H9 (cell line): ENCODE data around the gene TIAM1. TPM values are rescaled to one million over a fixed set of nuclear protein-coding genes. Genes with fewer than 3 reads are reported as not detected.

Experiments
- DNase-seq: peaks from one replicate; pipeline ENCODE4 v3.0.0-alpha.2; 2017
- H2AFZ ChIP-seq: one replicate; pipeline ENCODE4 v1.6.1; 2013; ENCODE audit warnings: mild to moderate bottlenecking, low read length, control low read depth, moderate library complexity
- H2AK5ac ChIP-seq: 2 replicates; pipeline ENCODE4 v1.6.1; 2013; ENCODE audit warnings: low read length, control low read depth, mixed read lengths; ENCODE audit not compliant: insufficient read length
- H2BK120ac ChIP-seq: one replicate; pipeline ENCODE4 v1.6.1; 2013; ENCODE audit warnings: low read depth, mild to moderate bottlenecking, low read length, control low read depth, inconsistent platforms; ENCODE audit not compliant: poor library complexity, severe bottlenecking
- H2BK12ac ChIP-seq: 2 replicates; pipeline ENCODE4 v1.6.1; 2013; ENCODE audit warnings: low read length, control low read depth, mixed read lengths, low read depth; ENCODE audit not compliant: insufficient read length
- H2BK15ac ChIP-seq: 2 replicates; pipeline ENCODE4 v1.6.1; 2013; ENCODE audit warnings: low read depth, low read length, control low read depth
- H2BK20ac ChIP-seq: one replicate; pipeline ENCODE4 v1.6.1; 2013; ENCODE audit warnings: low read depth, mild to moderate bottlenecking, low read length, control low read depth, inconsistent platforms; ENCODE audit not compliant: poor library complexity, severe bottlenecking
- H2BK5ac ChIP-seq: 2 replicates; pipeline ENCODE4 v1.6.1; 2013; ENCODE audit warnings: low read length, control low read depth, mixed read lengths; ENCODE audit not compliant: insufficient read length
- H3K14ac ChIP-seq: 2 replicates; pipeline ENCODE4 v1.6.1; 2013; ENCODE audit warnings: low read length, control low read depth; ENCODE audit not compliant: insufficient read depth
- H3K18ac ChIP-seq: 2 replicates; pipeline ENCODE4 v1.6.1; 2013; ENCODE audit warnings: low read depth, mild to moderate bottlenecking, mixed read lengths, low read length, control low read depth; ENCODE audit not compliant: insufficient read length
- H3K23ac ChIP-seq: 2 replicates; pipeline ENCODE4 v1.6.1; 2013; ENCODE audit warnings: low read length, control low read depth, mixed read lengths, low read depth; ENCODE audit not compliant: insufficient read length
- H3K23me2 ChIP-seq: 2 replicates; pipeline ENCODE4 v1.6.1; 2013; ENCODE audit warnings: low read depth, mild to moderate bottlenecking, mixed read lengths, low read length, control low read depth; ENCODE audit not compliant: insufficient read length, poor library complexity, severe bottlenecking
- H3K27ac ChIP-seq: 2 replicates; pipeline ENCODE4 v1.5.1; 2013; ENCODE audit warnings: low read length, control low read depth, mixed read lengths, low read depth; ENCODE audit not compliant: insufficient read length
- H3K27me3 ChIP-seq: 2 replicates; pipeline ENCODE4 v1.6.1; 2013; ENCODE audit warnings: low read length, control low read depth, inconsistent platforms; ENCODE audit not compliant: insufficient read depth
- H3K4ac ChIP-seq: 2 replicates; pipeline ENCODE4 v1.6.1; 2013; ENCODE audit warnings: low read depth, mild to moderate bottlenecking, control low read depth, inconsistent platforms, low read length, moderate library complexity
- H3K4me1 ChIP-seq: 2 replicates; pipeline ENCODE4 v1.6.1; 2013; ENCODE audit warnings: low read length, control low read depth, inconsistent platforms; ENCODE audit not compliant: insufficient read depth
- H3K4me2 ChIP-seq: 2 replicates; pipeline ENCODE4 v1.6.1; 2013; ENCODE audit warnings: low read length, control low read depth, mixed read lengths; ENCODE audit not compliant: insufficient read length, insufficient read depth
- H3K56ac ChIP-seq: 2 replicates; pipeline ENCODE4 v1.6.1; 2013; ENCODE audit warnings: low read depth, mild to moderate bottlenecking, mixed read lengths, low read length, control low read depth; ENCODE audit not compliant: insufficient read length
- H3K79me1 ChIP-seq: 2 replicates; pipeline ENCODE4 v1.6.1; 2013; ENCODE audit warnings: low read depth, mild to moderate bottlenecking, moderate library complexity, low read length, control low read depth, inconsistent platforms; ENCODE audit not compliant: insufficient read depth, poor library complexity, severe bottlenecking
- H3K79me2 ChIP-seq: 2 replicates; pipeline ENCODE4 v1.6.1; 2013; ENCODE audit warnings: low read length, control low read depth, inconsistent platforms; ENCODE audit not compliant: insufficient read depth
- H3K9ac ChIP-seq: 2 replicates; pipeline ENCODE4 v1.6.1; 2013; ENCODE audit warnings: low read length, control low read depth, mixed read lengths; ENCODE audit not compliant: insufficient read length; ENCODE audit errors: extremely low read depth
- H3K9me3 ChIP-seq: one replicate; pipeline ENCODE4 v1.6.1; 2013; ENCODE audit warnings: low read depth, low read length, inconsistent platforms; ENCODE audit not compliant: control insufficient read depth
- H3T11ph ChIP-seq: one replicate; pipeline ENCODE4 v1.6.1; 2013; ENCODE audit warnings: mild to moderate bottlenecking, low read length, control low read depth, inconsistent platforms
- H4K20me1 ChIP-seq: one replicate; pipeline ENCODE4 v1.6.1; 2013; ENCODE audit not compliant: control insufficient read depth, insufficient read length, insufficient read depth
- H4K5ac ChIP-seq: 2 replicates; pipeline ENCODE4 v1.6.1; 2013; ENCODE audit warnings: low read depth, mild to moderate bottlenecking, mixed read lengths, low read length, control low read depth; ENCODE audit not compliant: insufficient read length
- H4K8ac ChIP-seq: replicated peaks from 2 replicates; pipeline ENCODE4 v1.6.1; 2013; ENCODE audit warnings: low read length, control low read depth, mixed read lengths, low read depth; ENCODE audit not compliant: insufficient read length
- H4K91ac ChIP-seq: 2 replicates; pipeline ENCODE4 v1.6.1; 2013; ENCODE audit warnings: low read depth, mild to moderate bottlenecking, moderate library complexity, mixed read lengths, low read length, control low read depth; ENCODE audit not compliant: insufficient read length
- H3K27ac Mint-ChIP-seq, 3 experiments: 2 replicates in 2 of 3; 3 replicates in 1 of 3; pipeline ENCODE4 v1.8.0; 2020 to 2021; ENCODE audit warnings: mixed read lengths in 3 of 3, mild to moderate bottlenecking in 1 of 3, moderate library complexity in 1 of 3
- H3K27me3 Mint-ChIP-seq: 2 replicates; pipeline ENCODE4 v1.8.0; 2021; ENCODE audit warnings: low read depth, mild to moderate bottlenecking, moderate library complexity, mixed read lengths
- H3K36me3 Mint-ChIP-seq, 3 experiments: 2 replicates in 2 of 3; 3 replicates in 1 of 3; pipeline ENCODE4 v1.8.0; 2020 to 2021; ENCODE audit warnings: low read depth in 3 of 3, mixed read lengths in 3 of 3; ENCODE audit not compliant: insufficient read depth in 1 of 3
- H3K4me1 Mint-ChIP-seq, 2 experiments: 2 replicates each; pipeline ENCODE4 v1.8.0; 2020; ENCODE audit warnings: mixed read lengths in 2 of 2
- H3K4me3 Mint-ChIP-seq, 2 experiments: 2 replicates in 1 of 2; 3 replicates in 1 of 2; pipeline ENCODE4 v1.8.0; 2020 to 2021; ENCODE audit warnings: mild to moderate bottlenecking in 2 of 2, mixed read lengths in 2 of 2, moderate library complexity in 1 of 2
- H3K9me3 Mint-ChIP-seq, 2 experiments: 2 replicates in 1 of 2; 3 replicates in 1 of 2; pipeline ENCODE4 v1.8.0; 2020; ENCODE audit warnings: mild to moderate bottlenecking in 2 of 2, mixed read lengths in 2 of 2, moderate library complexity in 1 of 2
- WGBS: extraction: QIAGEN DNeasy Blood & Tissue Kit; methylation state at CpG from one replicate; pipeline ENCODE4 v1.1.7; 2013; ENCODE audit warnings: missing lambda C conversion rate, low lambda C conversion rate, mixed read lengths; ENCODE audit not compliant: insufficient read length; ENCODE audit errors: extremely low coverage; 5-methylcytosine and 5-hydroxymethylcytosine counted together
- total RNA-seq: library from RNA; stranded (reverse); gene quantifications from 2 replicates; pipeline ENCODE4 v1.2.1, GENCODE V29; 2021
- TF ChIP-seq, protein P1 (sequence below): fragments of 200-600 bp; sonication (generic); conservative IDR thresholded peaks from 3 replicates; pipeline ENCODE4 v1.8.0; 2021; ENCODE audit warnings: antibody characterized with exemption, mild to moderate bottlenecking

The TIAM1 gene
- total RNA-seq, 1 experiment from 2014 or later = 23.1 TPM

DNA sequence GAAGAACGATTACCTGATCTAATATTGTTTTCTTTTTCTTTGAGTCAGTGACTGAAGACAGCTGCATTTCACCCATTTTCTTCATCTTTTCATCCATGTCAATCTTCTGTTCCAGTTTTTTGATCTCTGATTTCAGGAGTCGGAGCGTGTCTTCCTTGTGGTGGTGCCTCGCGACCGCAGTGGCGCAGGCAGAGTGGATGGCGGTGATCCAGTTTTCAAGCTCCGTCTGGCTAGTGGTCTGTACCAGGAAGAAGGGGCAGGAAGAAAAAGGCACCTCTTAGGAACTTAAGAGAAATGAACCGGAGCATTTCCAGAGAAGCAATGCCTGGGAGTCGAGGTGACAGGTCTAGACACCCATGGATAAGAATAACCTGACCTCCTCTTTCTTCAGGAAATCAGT, 118.3 kb downstream of the TIAM1 start:
- H3K4me3 Mint-ChIP-seq = no peak overlapping the region

More for the DNA sequence above, 118.3 kb downstream of the TIAM1 start:
- Histone ChIP-seq H3K23ac (no peak overlapping the region), H3K9me3 (no peaks in the 10 kb centered on the region), H4K5ac (no peak overlapping the region), H2BK12ac (no peak overlapping the region), H3K14ac (no peak overlapping the region), H3K4me1 (no peaks in the 10 kb centered on the region), H2AFZ (no peak overlapping the region), H2BK15ac (no peak overlapping the region), H3K4me2 (no peak overlapping the region), H3K56ac (no peak overlapping the region), H4K20me1 (no peaks in the 10 kb centered on the region), H3K79me2 (no peaks in the 10 kb centered on the region), H3K27me3 (no peaks in the 10 kb centered on the region), H4K8ac (no peak overlapping the region), H2AK5ac (no peak overlapping the region), H3K18ac (no peak overlapping the region), H3K4ac (no peak overlapping the region), H3K27ac (no peak overlapping the region), H3T11ph (no peak overlapping the region), H3K79me1 (no peaks in the 10 kb centered on the region), H3K23me2 (no peaks in the 10 kb centered on the region), H4K91ac (no peak overlapping the region), H2BK20ac (no peak overlapping the region), H3K9ac (no peak overlapping the region), H2BK120ac (no peak overlapping the region), H2BK5ac (no peak overlapping the region)
- Mint-ChIP-seq H3K36me3 (peaks cover 0 to 7% (median 0%) of the 10 kb centered on the region in 3 experiments; a peak in 3 of 7 replicates), H3K27me3 (no peaks in the 10 kb centered on the region), H3K4me1 (peaks cover 0 to 4% of the 10 kb centered on the region in 2 experiments; a peak in 1 of 4 replicates), H3K27ac (no peak overlapping the region; a peak in 1 of 7 replicates), H3K9me3 (no peaks in the 10 kb centered on the region)
- DNase-seq = no peak
- no CpG with 5 or more reads among the region's 11 CpGs for WGBS
- TF ChIP-seq, protein P1, sequence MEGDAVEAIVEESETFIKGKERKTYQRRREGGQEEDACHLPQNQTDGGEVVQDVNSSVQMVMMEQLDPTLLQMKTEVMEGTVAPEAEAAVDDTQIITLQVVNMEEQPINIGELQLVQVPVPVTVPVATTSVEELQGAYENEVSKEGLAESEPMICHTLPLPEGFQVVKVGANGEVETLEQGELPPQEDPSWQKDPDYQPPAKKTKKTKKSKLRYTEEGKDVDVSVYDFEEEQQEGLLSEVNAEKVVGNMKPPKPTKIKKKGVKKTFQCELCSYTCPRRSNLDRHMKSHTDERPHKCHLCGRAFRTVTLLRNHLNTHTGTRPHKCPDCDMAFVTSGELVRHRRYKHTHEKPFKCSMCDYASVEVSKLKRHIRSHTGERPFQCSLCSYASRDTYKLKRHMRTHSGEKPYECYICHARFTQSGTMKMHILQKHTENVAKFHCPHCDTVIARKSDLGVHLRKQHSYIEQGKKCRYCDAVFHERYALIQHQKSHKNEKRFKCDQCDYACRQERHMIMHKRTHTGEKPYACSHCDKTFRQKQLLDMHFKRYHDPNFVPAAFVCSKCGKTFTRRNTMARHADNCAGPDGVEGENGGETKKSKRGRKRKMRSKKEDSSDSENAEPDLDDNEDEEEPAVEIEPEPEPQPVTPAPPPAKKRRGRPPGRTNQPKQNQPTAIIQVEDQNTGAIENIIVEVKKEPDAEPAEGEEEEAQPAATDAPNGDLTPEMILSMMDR = no peak
